ENCODE results near the gene FAM193A.
"Not testable (repeated sequence)": the region's sequence is repeated elsewhere in the genome, so short reads cannot be mapped to it uniquely, and the experiment has no call there.

The FAM193A gene

GRCh38 chr4:2615821-2616220 lies 79.4 kb downstream of the FAM193A start:
- Histone ChIP-seq H4K20me1 (ENCODE audit: insufficient read depth, low read length) (peaks cover 34% of the 10 kb centered on the region), H3K4me3 (ENCODE audit: low read length) (no peak overlapping the region), H3K36me3 (replicated peaks; ENCODE audit: low read depth, low read length) (no peaks in the 10 kb centered on the region), H3K9ac (ENCODE audit: low read length) (no peak overlapping the region), H3K4me1 (ENCODE audit: low read length) (no peaks in the 10 kb centered on the region), H2AFZ (ENCODE audit: low read depth, low read length) (no peak overlapping the region), H3K79me2 (ENCODE audit: low read length) (peaks cover 75% of the 10 kb centered on the region), H3K27me3 (ENCODE audit: low read depth, low read length) (no peaks in the 10 kb centered on the region), H3K9me3 (ENCODE audit: insufficient read depth, low read length) (no peaks in the 10 kb centered on the region), H3K27ac (ENCODE audit: low read length) (no peak overlapping the region), H3K4me2 (ENCODE audit: low read length) (no peak overlapping the region)
- no peak for TF ChIP-seq CTCF (IDR thresholded peaks at IDR 0.05; ENCODE audit: low read depth, low read length)
- TF ChIP-seq EZH2phosphoT487 (IDR thresholded peaks at IDR 0.05; ENCODE audit: low read depth): no peak

- Histone ChIP-seq H4K20me1 (ENCODE audit: insufficient read depth, low read length) (peaks cover 42% of the 10 kb centered on the region), H3K36me3 (replicated peaks; ENCODE audit: low read depth, low read length) (no peaks in the 10 kb centered on the region), H3K4me1 (ENCODE audit: low read length) (no peaks in the 10 kb centered on the region), H2AFZ (ENCODE audit: low read depth, low read length) (no peak overlapping the region), H3K79me2 (ENCODE audit: low read length) (peaks cover 79% of the 10 kb centered on the region), H3K4me3 (ENCODE audit: low read length) (no peak overlapping the region), H3K27me3 (ENCODE audit: low read depth, low read length) (no peaks in the 10 kb centered on the region), H3K9ac (ENCODE audit: low read length) (no peak overlapping the region), H3K9me3 (ENCODE audit: insufficient read depth, low read length) (no peaks in the 10 kb centered on the region), H3K4me2 (ENCODE audit: low read length) (no peak overlapping the region), H3K27ac (ENCODE audit: low read length) (no peak overlapping the region)
- TF ChIP-seq CTCF (IDR thresholded peaks at IDR 0.05; ENCODE audit: low read depth, low read length) (no peak), EZH2phosphoT487 (IDR thresholded peaks at IDR 0.05; ENCODE audit: low read depth) (no peak)
Observed at GRCh38 chr4:2617955-2618354, 81.5 kb downstream of the FAM193A start.

DNA sequence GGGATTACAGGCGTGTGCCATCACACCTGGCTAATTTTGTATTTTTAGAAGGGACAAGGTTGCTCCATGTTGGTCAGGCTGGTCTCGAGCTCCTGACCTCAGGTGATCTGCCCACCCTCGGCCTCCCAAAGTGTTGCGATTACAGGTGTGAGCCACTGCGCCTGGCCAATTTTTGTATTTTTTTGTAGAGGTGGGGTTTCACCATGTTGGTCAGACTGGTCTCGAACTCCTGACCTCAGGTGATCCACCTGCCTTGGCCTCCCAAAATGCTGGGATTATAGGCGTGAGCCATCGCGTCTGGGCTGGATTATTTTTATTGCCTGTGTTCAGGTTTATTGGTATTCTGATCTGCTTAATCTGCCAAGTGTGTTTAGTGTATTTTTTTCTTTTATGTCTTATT lies 82.3 kb downstream of the FAM193A start:
- not testable (repeated sequence) for H3K27ac ChIP-seq (ENCODE audit: low read length); H3K4me2 ChIP-seq (ENCODE audit: low read length); H3K9me3 ChIP-seq (ENCODE audit: insufficient read depth, low read length); H3K4me3 ChIP-seq (ENCODE audit: low read length); H3K4me1 ChIP-seq (ENCODE audit: low read length); H3K9ac ChIP-seq (ENCODE audit: low read length); H3K27me3 ChIP-seq (ENCODE audit: low read depth, low read length); H2AFZ ChIP-seq (ENCODE audit: low read depth, low read length); H3K36me3 ChIP-seq (replicated peaks; ENCODE audit: low read depth, low read length)
- H4K20me1 ChIP-seq (ENCODE audit: insufficient read depth, low read length): peaks cover 46% of the 10 kb centered on the region
- peaks cover 81% of the 10 kb centered on the region for H3K79me2 ChIP-seq (ENCODE audit: low read length)

GRCh38 chr4:2619459-2619858 lies 83.0 kb downstream of the FAM193A start:
- H2AFZ ChIP-seq (ENCODE audit: low read depth, low read length): no peak overlapping the region
- H3K4me2 ChIP-seq (ENCODE audit: low read length): no peak overlapping the region
- no peak overlapping the region for H3K9ac ChIP-seq (ENCODE audit: low read length)
- TF ChIP-seq CTCF (IDR thresholded peaks at IDR 0.05; ENCODE audit: low read depth, low read length): no peak
- TF ChIP-seq EZH2phosphoT487 (IDR thresholded peaks at IDR 0.05; ENCODE audit: low read depth): no peak
- H3K36me3 ChIP-seq (replicated peaks; ENCODE audit: low read depth, low read length): no peaks in the 10 kb centered on the region
- peaks cover 81% of the 10 kb centered on the region for H3K79me2 ChIP-seq (ENCODE audit: low read length)
- no peak overlapping the region for H3K27ac ChIP-seq (ENCODE audit: low read length)
- H3K27me3 ChIP-seq (ENCODE audit: low read depth, low read length): no peaks in the 10 kb centered on the region
- peaks cover 45% of the 10 kb centered on the region for H4K20me1 ChIP-seq (ENCODE audit: insufficient read depth, low read length)
- H3K4me3 ChIP-seq (ENCODE audit: low read length): no peak overlapping the region
- H3K4me1 ChIP-seq (ENCODE audit: low read length): no peaks in the 10 kb centered on the region
- no peaks in the 10 kb centered on the region for H3K9me3 ChIP-seq (ENCODE audit: insufficient read depth, low read length)

DNA sequence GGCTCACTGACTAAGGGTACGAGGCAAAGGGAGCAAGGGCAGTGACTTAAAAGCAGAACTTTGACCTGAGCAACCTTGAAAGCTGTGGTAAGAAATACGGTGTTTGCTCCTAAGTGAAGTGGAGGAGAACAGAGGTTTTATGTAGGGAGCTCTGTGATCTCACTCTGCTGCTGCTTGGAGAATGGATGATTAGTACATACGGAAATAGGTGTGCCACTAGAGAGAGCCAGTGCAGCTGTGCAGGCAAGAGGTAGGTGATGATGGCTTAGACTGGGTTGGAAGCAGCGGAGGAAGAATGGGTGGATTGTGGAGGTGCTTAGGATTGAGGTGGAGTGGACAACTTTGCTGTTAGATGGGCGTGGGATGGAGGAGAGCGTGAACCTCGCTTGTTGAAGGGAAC lies 85.0 kb downstream of the FAM193A start:
- no peak overlapping the region for H3K9ac ChIP-seq (ENCODE audit: low read length)
- peaks cover 77% of the 10 kb centered on the region for H3K79me2 ChIP-seq (ENCODE audit: low read length)
- no peak overlapping the region for H3K4me2 ChIP-seq (ENCODE audit: low read length)
- no peak overlapping the region for H3K4me3 ChIP-seq (ENCODE audit: low read length)
- no peak overlapping the region for H2AFZ ChIP-seq (ENCODE audit: low read depth, low read length)
- no peaks in the 10 kb centered on the region for H3K27me3 ChIP-seq (ENCODE audit: low read depth, low read length)
- peaks cover 5% of the 10 kb centered on the region for H3K36me3 ChIP-seq (replicated peaks; ENCODE audit: low read depth, low read length)
- no peaks in the 10 kb centered on the region for H3K4me1 ChIP-seq (ENCODE audit: low read length)
- no peaks in the 10 kb centered on the region for H3K9me3 ChIP-seq (ENCODE audit: insufficient read depth, low read length)
- peaks cover 43% of the 10 kb centered on the region for H4K20me1 ChIP-seq (ENCODE audit: insufficient read depth, low read length)
- TF ChIP-seq CTCF (IDR thresholded peaks at IDR 0.05; ENCODE audit: low read depth, low read length) (no peak), EZH2phosphoT487 (IDR thresholded peaks at IDR 0.05; ENCODE audit: low read depth) (no peak)
- H3K27ac ChIP-seq (ENCODE audit: low read length): no peak overlapping the region

Measured in OCI-LY3 (cell line).